Activated CD8-positive, alpha-beta memory T cell treated with anti-CD3 and anti-CD28 coated beads, Interleukin-2, amount 50 U/mL, for 1 hour (primary cell): ENCODE results near the gene MRAS.
"Not testable (repeated sequence)": the region's sequence is repeated elsewhere in the genome, so short reads cannot be mapped to it uniquely, and the experiment has no call there.

Source experiments
- DNase-seq: peaks from one replicate; pipeline ENCODE4 v3.0.0-alpha.2; 2020; ENCODE audit errors: extremely low read depth

Gene MRAS

GRCh38 chr3:138418601-138419206 lies 70.3 kb downstream of the MRAS start:
- no peak for DNase-seq

- no peak for DNase-seq
Measured at GRCh38 chr3:138423316-138423715, 74.9 kb downstream of the MRAS start.

DNA sequence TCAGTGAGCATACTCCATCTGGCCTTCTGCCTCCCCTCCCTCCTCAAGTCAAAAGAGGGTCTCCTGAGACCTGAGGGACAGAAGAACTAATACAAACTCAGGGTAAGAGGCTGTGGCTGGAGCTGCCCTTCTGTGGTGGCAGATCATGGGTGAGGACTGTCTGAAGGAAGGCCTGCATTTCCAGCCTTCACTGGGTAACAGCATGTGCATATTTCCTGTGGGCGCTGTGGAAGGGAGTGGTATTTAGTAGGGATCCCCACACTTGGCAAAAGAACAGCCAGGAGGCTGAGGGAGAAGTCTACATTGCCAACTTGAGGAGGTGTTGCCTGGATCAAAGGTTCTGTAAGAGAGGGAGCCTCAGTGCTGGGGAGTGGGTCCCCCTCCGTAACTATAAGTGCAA lies 75.9 kb downstream of the MRAS start:
- no peak for DNase-seq

DNA sequence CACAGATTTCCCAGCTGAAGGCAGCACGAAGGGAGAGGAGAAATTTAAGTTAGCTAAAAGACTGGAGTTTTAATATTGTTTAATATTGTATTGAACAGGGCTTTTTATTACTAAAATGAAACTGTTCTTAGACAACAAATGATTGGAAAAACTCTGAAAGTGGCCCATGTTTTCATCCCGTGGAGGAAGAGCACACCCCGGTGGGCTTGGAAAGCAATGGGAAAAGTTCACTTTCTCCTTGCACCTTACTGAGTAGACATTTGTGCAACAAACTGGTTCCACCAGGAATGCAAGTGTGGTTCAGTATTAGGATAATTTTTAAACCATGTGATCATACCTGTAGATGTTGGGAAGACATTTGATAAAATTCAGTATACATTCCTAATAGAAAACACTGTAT lies 77.8 kb downstream of the MRAS start:
- DNase-seq, result no peak

DNA sequence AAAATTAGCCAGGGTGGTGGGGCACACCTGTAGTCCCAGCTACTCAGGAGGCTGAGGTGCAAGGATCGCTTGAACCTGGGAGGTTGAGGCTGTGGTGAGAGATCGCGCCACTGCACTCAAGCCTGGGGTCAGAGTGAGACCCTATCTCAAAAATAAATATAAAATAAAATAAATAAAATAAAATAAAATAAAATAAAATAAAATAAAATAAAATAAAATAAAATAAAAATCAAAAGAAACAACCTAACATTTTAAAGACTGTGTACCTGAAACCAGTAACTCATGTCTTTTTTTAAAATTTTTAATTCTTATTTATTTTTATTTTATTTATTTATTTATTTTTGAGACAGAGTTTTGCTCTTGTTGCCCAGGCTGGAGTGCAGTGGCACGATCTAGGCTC lies 78.4 kb downstream of the MRAS start:
- not testable (repeated sequence) for DNase-seq

DNA sequence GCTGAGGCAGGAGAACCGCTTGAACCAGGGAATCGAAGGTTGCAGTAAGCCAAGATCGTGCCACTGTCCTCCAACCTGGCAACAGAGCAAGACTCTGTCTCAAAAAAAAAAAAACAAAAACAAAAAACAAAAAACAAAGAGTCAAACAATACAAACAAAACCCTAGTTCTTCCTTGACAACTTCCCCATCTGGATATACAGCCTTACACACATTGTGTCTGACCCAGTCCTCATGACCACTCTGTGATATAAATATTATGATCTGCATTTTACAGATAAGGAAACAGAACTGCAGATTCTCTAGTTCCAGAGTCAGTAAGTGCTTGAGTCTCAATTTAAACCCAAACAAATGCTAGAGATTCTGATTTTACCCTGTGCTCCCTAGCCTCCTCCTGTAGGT lies 81.3 kb downstream of the MRAS start:
- no peak for DNase-seq

GRCh38 chr3:138432576-138433240 lies 84.3 kb downstream of the MRAS start:
- DNase-seq, result no peak

- DNase-seq, result no peak
Measured at GRCh38 chr3:138433892-138434275, 85.5 kb downstream of the MRAS start.

DNA sequence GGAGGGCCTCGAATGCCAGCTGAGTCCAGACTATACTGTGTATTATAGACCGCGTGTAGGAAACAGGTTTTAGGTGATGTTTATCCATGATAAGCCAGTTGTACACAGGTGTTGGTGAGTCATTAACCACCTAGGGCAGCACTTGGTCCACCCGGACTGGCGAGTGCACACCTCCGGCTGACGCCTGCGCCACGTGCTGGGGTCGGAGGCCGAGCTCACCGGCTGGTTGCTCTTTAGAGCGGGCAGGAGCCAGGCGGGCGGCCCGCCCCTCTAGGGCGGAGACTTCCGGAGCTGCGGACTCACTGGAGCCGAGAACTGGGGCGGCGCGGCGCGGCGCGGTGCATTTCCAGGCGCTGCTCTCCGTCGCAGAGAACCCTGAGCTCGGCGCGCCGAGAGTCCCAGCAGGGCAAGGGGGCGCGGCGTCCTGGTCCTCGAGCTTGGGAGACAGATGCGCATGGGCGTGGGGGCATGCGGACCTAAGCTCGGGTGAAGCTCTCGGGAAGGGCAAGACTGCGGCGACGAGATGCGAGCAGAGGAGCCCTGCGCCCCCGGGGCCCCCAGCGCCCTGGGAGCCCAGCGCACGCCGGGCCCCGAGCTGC lies 86.0 kb downstream of the MRAS start, which contains the start of gene ESYT3:
Gene ESYT3, plus strand, starts transcription at position 341 of the 599 bp plus-strand sequence. Its CDS starts 183 bp downstream, at position 524.
- no peak for DNase-seq

- no peak for DNase-seq
Measured at GRCh38 chr3:138434875-138435772, 86.7 kb downstream of the MRAS start.

DNA sequence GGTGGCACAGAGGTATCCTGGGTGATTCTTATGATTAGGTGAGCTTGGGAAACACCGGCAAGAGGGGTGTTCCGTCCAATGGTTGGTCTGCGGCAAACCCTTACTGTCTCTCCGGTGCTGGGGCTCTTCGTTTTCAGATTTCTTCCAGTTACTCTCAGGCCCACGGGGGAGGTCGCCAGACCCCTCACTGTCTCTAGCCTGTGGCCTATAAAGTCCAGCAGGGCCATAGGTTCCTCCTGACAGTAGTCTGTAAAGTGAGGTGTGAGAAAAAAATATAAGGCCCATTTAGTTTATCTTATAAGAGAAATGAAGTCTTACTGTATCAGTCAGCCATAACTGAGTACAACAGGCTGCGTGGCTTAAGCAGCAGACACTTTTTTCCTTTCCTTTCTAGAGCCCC lies 87.5 kb downstream of the MRAS start:
- DNase-seq, result no peak

DNA sequence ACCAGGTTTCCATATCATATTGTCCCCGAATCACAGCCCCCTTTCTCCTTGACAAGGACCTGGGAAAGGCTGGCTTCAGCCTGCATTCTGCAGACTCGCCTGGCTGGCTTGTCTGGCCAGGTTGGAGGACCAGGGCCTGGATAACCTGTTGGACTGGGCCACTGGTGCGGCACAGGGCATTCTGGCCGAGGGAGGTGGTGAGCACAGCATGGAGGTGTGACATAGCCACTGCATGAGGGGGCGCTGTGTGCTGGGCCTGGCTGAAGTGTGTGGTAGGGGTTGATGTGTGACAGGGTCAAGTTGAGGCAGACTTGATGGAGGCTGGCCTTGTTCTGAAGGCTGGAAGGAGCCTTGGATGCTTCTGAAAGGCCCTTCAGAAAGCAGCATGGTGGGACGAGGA lies 88.9 kb downstream of the MRAS start:
- DNase-seq, result no peak

GRCh38 chr3:138438896-138439295 lies 90.5 kb downstream of the MRAS start:
- DNase-seq, result no peak

DNA sequence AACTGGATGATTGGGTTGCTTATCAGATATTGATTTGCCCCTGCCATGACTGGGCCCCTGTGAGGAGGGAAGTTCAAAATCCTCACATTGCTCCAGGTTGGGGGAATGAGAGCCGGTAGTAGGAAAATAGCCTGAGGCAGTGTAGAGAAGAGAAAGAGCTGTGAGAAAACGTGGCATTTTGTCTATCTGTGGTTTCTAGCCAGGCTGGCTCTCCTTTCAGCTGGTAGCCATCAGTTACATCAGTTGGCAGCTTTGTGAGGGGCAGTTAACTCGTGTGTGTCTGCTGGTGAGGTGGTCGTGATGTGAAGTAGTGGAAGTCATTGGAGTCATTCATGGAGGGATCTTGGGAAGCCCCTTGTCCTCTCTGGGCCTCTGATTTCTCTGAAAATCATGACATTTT lies 91.3 kb downstream of the MRAS start:
- no peak for DNase-seq

DNA sequence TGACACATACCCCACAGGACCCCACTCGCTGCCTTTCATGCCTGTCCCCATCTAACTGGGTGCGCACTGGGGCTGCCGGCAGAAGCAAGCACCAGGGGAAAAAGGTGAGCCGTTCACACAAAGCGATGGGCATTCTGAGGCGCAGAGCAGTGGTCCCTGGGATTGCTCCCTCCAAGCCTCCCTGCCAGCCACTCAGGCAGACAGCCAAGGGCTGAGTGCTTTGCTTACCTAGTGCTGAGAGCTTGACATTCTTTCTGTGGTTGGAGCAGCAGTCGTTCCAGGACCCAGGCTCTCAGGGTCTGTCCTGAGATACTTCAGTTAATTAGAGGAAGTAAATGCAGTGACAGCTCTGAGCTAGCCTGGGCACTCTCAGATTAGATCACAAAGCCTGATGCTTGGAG lies 91.7 kb downstream of the MRAS start:
- DNase-seq, result no peak

DNA sequence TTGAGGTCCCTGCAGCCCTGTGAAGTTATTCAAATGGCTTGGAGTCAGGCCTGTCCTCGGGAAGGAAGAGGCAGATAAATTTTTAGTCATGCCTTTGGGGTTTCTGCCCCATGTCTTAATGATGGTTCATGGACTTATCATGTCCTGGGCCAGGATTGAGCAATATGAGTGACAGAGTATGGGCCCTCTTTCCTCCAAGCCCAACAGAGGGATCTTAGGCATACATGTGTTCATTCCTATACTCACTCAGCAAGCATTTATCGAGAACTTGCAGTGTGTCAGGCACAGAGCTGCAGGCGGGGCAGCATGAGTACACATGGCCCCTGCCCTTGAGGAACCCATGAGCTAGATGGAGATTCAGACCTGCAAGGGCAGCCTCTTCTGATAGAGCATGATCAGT lies 92.2 kb downstream of the MRAS start:
- DNase-seq, result no peak

GRCh38 chr3:138441256-138441655 lies 92.9 kb downstream of the MRAS start:
- no peak for DNase-seq

DNA sequence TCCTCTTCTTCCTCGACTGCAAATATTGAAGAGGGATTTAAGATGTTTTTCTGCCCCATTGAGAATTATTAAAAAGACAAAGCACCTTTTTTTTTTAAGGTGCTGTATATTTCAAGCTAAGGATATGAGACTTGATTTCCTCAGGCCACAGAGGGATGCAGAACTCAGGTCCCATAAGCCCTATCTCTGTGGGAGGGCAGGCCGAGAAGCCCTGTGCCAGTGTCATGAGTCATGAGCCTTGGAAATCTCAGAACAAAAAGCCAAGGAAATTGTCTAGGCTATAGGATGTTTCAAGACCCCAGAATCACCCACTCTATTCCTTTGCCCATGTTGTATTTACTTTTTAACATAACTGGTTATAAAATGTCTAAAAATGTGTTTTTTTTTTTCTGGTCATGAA lies 93.4 kb downstream of the MRAS start:
- DNase-seq, result no peak

DNA sequence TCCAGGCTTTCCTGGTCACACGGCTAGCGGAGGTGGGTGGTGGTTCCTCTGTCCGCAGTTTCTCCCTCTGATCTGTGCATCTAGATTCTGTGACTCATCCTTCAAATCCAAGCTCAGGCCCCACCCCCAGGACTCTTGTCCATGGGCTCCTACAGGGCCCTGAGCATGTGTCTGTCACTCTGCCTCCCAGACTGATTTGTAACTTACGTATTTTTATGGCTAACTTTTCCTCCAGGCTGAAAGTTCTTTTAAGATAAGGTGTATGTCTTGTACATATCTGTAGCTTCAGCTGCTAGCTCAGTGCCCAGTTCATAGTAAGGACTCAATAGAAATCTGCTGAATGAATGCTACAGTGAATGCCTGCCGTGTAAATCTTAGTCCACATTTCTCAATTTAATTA lies 94.1 kb downstream of the MRAS start:
- no peak for DNase-seq

DNA sequence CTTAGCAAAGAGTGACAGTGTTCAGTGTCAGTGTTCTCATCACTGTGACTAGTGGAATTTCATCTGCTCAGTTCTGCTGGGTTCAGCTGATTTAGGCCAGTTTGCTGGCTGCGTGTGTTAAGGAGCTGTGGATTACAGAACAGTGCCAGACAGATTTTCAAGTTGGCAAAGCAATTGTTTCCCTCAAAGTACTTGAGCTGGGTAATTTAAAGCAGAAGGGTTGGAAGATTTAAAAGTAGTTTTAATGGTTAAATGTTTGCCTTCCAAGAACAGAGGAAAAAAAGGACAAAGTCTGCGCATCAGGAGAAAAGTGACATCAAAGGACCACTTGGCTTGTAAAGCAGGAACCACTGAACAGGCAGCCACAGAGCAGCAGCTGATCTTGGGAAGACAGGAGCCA lies 94.7 kb downstream of the MRAS start:
- no peak for DNase-seq

- no peak for DNase-seq
Measured at GRCh38 chr3:138443521-138444503, 95.4 kb downstream of the MRAS start.
